Activated CD8-positive, alpha-beta memory T cell treated with anti-CD3 and anti-CD28 coated beads for 4 hours (primary cell): ENCODE results near the gene CCRL2.
A peak's percentile ranks its signal among the peaks of the same experiment; 100 is the strongest.
"Not testable (repeated sequence)": the region's sequence is repeated elsewhere in the genome, so short reads cannot be mapped to it uniquely, and the experiment has no call there.

Source experiments
- DNase-seq, 2 donors: peaks; one replicate each; pipeline ENCODE4 v3.0.0-alpha.2; 2020; ENCODE audit warnings: low read depth in 2 of 2

Gene CCRL2

DNA sequence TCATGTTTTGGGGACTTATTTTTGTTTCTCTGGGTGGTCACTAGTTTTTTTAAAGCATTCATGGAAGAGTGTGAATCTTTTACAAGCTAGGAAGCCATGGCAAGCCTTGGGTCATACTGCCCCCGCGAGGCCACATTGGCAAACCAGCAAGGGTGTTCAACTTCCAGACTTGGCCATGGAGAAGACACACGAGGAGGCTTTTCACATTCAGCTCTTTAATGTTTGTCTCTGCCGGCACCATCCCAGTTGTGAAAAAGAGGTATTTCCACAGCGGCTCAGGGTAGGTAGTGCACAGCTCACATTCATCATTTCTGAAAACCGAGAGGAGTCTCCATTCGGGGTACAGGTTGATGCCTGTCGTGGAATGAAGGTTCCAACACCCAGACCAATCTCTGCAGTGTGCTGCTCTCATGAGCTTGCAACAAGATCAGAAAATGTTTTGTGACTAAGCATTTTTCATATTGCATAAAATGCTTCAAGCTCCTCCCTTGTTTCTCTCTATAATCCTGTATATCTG, 28.6 kb upstream of the CCRL2 start:
- DNase-seq = peak; percentile 20 to 32

DNA sequence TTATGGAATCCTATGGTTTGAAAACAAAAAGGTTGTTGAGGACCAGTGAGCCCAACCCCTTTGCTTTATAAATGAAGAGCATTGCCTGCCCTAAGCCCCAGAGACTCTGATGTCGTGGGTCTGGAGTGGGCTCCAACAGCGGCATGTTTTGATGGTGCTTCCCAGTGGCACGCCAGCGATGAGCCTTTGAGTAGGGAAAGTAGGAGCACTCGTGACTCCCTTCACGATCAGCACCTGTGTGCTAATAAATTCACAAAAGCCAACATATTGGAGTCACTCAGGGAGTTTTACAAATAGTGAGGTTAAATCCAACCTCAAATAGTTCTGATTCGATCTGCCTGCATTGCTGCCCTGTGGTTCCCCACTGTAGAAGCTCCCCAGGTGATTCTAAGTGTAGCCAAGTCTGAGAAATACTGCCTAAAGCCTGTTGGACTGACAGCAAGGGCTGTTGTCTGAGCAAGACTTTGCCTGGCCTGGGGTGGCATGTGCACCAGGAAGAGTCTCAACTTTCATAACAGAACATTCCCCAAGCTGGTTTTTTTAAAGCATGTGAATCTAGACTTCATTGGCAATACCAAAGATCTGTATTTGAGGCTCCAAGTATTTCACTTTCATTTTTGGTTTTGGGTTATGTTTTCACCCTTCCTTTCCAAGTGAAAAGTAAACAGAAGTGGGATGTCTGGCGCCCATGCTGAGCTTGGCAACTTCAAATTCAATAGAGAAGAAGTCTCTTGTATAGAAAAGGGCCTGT, 26.4 kb upstream of the CCRL2 start:
- no peak for DNase-seq

DNA sequence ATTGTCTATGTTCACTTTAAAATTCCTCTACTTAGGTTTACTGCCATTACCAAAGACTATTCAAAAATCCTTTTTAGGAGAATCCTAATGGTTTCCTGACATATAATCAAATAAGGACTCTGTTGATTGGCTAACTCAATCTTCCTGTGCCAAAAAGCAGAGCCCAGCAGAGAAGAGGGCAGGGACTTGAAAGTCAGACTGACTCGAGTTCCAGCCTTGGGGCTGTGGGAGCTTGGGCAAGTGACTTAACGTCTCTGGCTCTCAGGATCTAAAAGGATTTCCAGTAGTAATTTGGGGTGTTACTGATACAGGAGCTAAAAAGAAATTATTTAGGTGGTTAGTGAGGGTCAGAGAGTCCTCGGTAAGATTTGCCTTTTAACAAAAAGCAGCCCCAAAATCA, 25.4 kb upstream of the CCRL2 start:
- DNase-seq = no peak

DNA sequence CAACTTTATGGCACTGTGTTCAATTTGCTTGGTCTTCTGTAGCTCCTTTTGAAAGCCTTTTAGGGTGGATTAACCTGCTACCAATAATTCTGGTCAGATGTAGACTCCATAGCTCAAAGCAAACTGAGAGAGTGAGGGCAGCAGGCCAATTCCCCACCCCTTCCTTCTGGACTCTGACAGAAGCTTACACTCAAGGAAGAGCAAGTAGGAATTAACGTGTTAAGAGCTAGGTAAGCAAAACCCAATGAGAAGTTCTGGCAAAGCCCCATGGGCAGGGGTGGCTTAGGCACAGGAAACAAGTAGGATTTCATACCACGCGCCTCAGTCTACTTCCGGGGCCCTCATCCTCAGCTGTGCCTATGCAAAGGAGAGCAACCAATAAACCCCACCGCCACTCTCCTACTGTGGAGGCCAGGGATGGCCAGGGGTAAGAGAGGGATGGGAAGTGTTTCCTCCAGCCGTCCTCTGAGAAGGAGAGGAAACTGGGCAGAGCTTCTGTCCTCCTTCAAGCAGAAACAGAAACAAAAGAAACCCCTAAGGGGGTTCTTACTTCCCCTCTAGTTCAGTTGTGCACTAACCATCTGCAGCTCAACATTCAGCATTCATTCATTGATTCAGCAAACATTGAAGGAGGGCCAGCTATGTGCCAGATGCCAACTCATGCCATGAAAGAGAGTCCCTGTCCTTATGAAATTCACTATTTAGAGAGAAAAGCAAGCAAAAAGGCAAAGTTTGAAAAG, 23.7 kb upstream of the CCRL2 start:
- DNase-seq = no peak

DNA sequence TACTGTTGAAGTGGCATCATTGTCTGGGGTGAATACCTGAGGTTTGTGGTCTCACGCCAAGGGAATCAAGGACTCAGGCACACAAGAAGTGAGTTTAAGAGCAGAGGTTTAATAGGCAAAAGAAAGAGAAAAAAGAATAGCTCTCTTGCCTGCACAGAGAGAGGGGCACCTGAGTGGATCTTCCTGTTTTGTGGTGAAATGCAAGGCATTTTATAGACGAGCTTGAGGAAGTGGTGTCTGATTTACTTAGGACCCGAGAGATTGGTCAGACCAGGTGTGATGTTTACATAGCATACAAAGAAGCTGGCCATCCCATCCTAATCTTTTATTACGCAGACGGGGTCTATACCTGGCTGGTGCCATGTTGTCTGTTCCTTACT, 23.1 kb upstream of the CCRL2 start:
- no peak for DNase-seq

DNA sequence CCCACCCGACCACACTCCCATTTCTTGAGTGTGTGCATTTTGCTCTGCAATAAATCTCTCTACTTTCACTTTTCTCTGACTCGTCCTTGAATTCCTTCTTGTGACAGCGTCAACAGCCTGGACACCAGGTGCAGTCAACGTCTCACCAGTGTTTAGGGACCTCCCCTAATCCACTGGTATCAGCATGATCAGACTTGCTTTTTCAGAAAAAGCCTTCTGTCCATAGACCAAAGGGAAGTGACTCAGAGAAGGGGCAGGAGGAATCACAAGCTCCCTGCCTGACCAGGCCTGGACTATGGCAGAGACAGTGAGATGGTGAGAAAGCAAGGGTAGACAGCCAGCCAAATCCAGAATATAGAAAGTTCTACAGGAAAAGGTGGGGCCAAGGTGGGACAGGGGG, 20.9 kb upstream of the CCRL2 start:
- DNase-seq = no peak

DNA sequence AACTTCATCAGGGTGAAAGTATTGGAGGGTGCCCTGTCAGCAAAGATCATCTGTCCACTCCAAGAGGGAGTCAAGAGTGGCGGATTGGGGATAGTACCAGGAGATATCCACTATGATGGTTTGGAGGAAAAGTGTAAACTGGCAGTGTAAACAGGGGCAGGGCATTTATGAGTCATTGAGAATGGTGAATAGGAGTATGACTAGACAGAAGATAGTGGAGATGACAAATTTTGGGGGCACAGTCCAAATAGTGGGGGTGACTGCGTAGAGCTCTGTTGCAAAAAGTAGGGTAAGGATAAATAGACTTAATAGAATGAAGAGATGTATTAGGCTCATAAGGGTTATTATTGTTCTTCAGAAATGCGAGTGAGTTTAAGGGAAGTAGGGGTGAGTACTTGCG, 18.2 kb upstream of the CCRL2 start:
- DNase-seq = not testable (repeated sequence)

DNA sequence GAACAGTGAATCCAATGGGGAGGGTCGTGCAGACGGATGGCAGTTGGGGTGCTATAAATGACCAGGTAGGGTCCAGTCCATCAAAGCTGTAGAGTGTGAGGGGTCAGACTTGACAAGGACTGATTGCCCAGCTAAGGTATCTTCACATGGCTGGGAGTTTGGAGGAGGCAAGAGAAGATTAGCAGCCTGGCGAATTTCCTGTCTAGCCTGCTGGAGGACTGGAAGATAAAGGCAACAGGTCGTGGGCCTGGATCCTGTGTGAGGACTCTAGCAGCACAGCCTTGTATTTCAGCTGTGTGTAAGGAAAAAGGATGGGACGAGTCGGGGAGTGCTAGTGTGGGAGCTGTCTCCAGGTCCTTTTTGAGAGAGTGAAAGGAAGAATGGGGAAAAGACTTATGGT, 17.8 kb upstream of the CCRL2 start:
- no peak for DNase-seq

DNA sequence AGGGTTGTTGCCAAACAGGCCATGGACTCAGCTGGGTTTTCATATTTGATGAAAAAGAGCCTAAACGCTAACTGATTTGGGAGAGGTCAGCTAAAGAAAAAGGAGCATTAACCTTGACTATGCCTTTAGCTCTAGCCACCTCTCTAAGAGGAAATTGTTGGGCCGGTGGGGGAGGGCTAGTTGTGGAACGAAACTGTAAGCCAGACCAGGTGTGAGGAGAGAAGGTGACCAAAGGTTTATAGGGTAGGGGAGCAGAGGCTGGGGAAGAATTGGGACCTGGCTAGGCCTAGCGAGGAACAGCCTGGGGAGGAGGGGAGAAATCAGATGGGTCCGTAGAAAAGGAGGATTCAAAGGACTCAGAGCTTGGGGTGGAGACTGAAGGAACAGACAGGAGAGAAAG, 15.5 kb upstream of the CCRL2 start:
- DNase-seq = not testable (repeated sequence)

DNA sequence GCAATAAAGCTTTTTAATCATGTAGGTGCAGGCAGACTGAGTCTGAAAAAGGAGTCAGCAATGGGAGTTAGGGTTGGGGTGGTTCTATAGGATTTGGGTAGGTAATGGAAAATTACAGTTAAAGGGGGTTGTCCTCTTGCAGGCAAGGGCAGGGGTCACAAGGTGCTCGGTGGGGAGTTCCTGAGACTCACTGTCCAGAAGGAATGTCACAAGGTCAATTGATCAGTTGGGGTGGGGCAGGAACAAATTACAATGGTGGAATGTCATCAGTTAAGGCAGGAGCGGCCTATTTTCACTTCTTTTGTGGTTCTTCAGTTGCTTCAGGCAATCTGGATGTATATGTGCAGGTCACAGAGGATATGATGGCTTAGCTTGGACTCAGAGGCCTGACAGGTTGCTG, 14.0 kb upstream of the CCRL2 start:
- DNase-seq = no peak

DNA sequence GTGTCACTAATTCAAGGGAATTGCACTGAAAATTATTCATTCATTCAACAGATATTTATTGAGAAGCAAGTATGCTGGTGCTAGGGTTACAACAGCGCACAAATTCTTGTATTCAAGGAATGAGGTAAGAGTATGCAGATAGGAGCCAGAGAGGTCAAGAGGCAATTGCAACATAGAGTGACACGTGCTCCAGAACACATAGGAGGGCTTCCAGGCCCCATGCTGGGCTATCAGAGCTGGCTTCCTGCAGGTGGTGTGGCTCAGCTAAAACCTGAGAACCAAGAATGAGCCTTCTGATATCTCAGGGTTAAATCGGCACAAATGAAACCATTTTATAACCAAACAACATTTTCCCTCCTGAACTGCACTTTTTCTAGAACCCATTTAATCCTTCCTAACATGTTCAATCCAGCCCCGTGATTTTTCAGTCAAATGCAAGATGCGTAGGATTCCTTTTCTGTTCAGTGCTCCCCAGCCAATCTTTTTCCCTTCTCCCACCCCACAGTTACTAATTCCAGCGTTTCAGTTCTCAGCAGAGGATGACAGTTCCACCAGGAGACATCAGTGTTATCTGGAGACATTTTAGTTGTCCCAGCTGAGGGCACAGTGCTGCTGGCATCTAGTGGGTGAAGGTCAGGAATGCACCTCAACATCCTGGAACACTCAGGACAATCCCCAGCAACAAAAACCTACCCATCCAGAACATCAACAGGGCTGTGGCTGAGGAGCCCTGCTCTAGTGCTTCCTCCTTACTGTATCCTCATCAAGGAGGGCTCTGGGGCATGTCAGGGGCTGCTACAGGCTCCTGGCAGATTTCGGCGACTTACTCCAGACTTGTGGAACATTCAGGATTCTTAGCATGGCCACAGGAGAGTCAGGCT, 13.3 kb upstream of the CCRL2 start:
- no peak for DNase-seq

DNA sequence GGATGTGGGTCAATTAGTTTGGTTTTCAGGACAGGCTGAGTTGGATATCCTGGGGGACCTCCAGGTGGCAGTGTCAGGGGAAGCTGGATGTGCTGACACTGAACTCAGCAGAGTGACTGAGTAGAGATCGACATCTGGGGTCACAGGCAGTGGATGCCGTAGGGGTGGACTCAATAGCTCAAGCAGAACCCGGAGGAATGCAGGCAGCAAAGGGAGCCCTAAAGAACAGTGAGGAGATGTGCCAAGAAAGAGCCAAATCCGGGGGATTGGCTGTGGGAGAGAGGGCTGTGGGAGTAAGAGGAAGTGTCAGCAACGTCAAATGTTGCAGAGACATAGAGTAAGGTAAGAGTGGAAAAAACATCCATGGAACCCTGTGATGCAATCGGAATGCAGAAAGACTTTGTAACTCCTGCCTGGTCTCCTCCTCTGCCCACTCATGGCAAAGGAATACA, 11.8 kb upstream of the CCRL2 start:
- DNase-seq = no peak

DNA sequence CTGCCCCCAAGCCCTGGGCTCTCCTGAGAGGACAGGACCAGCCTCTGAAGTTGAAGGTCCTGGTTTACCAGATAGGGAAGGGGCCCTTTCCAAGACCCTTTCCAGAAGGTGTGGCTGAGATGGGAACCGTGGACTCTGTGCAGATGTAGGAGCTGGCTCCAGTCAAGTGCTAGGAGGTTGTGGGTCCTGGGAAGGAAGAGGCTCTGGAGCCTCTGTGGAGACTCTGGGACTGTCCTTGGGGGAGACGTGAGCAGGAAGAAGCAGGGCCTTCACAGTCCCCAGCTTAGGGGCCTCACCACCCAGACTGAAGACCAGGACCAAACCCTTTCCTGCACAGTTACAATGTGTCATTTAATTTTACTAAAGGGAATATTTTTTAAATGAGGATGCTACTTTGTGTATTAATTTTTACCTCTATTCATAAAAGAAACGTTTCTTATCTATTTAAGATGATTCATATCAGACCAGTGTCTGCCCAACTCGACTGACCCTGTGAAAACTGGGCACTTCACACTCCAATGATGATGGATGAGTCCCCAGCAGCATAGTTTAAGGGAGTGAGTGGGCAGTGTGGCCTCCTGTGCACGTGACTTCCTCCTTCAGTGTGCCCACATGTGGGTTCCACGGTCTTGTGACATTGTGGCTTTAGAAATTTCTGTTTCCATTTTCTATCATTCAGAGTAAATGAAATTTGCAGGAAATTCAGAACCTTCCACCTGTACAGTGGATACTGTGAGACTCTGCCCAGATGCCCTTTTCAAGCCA, 11.1 kb upstream of the CCRL2 start:
- no peak for DNase-seq

DNA sequence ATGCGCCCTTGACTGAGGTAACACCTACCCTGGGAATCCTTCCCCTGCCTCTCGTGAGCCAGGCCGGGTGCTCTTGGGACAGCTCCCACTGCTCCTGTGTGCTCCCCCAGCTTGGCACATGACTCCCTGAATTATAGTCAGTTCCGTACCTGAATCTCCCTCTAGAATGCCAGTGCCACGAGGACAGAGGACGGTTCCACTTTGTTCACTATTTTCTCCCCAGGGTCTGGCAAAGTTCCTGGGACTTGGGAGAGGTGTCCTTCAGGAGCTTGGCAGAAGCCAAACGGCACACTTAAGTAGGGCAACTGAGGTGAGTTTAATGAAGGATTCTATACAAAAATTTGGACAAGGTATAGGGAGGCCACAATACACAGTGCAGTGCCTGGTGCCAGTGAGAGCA, 9.9 kb upstream of the CCRL2 start:
- no peak for DNase-seq

DNA sequence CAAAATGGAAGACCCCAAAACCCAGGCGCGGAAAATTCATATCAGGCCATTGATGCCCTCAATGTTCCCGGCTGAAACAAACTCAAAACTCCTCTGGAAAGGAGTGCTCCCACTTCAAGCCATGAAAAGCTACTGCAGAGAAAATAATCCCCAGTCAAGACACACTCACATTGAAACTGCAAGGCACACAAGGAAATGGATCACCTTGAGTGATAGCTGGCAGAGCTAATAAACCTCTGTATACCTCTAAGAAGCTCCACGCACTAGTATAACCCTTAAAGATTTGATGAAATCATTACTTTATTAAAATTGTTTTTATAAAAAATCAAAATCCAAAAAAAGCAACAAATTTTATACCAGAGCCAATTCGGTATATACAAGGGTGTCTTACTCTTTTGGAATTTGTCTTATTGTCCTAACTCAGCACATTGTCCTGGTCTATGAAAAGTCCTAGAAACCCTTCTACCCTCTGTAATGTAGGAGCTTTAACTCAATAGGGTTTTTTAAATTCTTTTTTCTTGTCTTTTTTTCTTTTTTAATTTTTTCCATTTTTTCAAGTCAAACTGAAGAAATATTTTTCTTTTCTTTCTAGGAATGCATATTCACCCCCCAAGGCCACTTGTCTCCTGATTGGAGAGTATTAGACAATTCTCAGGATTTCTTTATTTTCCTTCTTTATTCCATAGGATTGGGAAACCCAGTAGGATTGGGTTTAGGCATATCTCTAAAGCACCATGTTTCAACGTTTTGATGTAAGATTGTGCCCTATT, 8.7 kb upstream of the CCRL2 start:
- DNase-seq = no peak

DNA sequence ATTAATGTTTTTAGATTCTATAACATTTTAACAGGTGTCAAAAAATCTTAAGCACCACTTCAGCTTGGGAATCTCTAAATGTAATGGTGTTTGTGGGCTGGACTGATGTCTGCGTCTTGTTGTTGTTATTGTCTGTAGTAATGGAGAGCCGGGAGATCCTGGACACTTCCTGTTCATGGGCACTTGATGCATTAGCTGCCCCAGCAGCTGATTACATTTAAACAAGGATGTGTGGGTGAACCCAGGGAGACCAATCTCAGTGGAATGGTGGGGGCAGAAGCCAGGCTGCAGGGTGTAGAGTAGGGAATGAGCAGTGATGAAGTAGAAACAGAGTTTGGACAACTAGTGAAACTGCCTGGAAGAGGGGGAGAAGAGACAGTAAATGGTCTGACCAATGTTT, 8.0 kb upstream of the CCRL2 start:
- DNase-seq = no peak

DNA sequence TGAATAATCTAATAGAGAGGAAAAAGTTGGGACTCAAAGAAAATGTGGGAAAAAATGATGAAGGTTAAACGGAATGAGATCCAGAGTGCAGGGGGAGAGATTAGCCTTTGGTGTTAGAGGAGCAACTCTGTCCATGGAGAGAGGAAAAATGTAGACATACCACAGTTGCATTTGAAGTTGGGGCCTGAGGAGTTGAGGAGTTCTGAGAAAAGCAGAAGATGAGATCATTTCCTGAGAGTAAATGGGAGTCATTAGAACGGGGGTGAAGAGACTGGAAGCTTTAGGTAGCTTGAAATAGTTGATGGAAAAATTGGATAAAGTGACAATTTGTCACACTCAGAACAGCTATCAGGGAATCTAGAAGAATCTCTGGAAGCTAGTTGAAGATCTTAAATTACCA, 7.5 kb upstream of the CCRL2 start:
- DNase-seq = no peak

DNA sequence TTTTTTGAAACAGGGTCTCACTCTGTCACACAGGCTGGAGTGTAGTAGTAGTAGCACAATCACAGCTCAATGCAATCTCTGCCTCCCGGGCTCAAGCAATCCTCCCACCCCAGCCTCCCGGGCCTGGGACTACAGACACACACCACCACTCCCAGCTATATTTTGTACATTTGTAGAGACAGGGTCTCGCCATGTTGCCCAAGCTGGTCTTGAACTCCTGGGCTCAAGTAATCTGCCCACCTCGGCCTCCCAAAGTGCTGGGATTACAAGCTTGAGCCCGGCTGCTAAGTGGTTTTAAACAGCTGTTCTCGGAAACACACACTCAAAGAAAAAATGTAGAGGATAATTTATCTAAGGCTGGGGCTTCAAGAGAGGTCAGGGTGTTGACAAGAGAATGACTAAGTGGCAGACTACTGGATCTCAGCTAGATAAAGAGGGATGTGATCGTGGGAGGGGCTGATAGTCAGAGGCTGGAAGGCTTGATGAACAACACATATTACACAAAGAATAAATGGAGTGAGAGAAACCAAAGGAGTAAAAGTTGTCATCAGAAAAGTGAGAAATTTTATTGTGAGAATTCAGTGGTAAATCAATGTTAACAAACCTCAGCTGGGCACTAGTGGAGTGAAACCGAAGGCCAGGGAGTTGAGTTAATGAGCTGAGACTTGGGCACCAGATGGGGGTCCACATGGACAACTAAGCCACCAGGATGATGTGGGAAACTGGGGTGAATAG, 6.9 kb upstream of the CCRL2 start:
- no peak for DNase-seq

DNA sequence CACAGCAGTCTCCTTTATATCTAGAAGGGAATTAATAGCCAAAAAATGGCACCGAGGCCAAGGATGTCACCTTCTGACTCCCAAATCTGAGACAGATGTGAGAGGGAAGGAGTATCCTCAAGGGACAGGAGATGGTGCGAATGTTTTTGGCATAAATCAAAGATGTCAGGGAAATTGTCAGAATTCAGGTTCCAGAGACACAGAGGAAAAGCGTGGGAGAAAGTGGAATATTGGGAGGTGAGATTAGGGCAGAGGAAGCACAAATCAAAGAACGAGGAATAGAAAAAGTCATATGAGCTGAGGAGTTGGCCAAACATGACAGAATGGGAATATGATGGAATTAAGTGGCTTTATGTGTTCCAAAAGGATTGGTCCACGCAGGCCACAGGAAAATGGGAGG, 6.2 kb upstream of the CCRL2 start:
- DNase-seq = no peak

DNA sequence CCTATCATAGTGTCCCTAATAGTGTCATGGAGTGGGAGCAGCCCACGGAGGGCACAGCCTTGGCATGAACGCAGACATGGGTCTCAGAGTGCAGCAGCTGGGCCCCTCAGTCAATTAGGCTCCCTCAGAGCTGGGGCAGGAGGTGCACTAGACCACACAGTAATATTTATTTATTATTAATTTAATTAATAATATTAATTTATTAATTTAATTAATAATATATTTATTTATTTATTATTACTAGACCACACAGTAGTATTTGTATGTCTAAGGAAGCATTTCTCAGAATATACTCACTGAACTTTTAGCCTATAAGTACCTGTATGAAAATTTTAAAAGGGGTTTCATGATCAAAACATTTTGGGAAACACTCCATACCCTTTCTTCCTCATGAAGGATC, 5.5 kb upstream of the CCRL2 start:
- DNase-seq = no peak
